Right lobe of liver (tissue), 4 donors: ENCODE data around the gene NFATC3.

ENCODE experiments used
- CTCF ChIP-seq, 4 donors: fragments of 200-600 bp in 3 of 4; fragments of 450-650 bp in 1 of 4; IDR thresholded peaks; one replicate each; pipeline versions ENCODE4 v1.5.1 to v1.8.0; 2016 to 2022; ENCODE audit warnings: antibody characterized with exemption in 4 of 4, mild to moderate bottlenecking in 2 of 4
- POLR2A ChIP-seq: fragments of 450-650 bp; IDR thresholded peaks from one replicate; pipeline ENCODE4 v1.6.1; 2017; ENCODE audit warnings: antibody characterized with exemption, mild to moderate bottlenecking
- donor health status: DM: no; HTN: no; CAD: no.
- donor health status: DM: no; HTN: no; CAD: no.
- donor health status: DM: no; HTN: yes; CAD: no.

DNA sequence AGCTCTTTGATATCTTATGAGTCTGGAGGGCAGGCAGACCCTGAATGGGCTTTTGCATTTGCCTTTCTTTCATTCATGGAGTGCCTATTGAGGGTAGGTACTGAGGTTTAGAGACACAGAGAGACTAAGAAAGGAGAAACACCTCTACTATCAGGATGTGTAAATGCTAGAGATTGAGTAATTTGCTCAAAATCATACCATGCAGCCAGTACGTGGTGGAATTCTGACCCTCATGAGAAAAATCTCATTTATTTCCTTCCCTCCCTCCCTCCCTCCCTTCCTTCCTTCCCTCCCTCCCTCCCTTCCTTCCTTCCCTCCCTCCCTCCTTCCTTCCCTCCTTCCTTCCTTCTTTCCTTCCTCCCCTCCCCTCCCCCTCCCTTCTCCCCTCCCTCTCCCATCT, 18.4 kb upstream of the NFATC3 start:
- TF ChIP-seq CTCF (IDR thresholded peaks at IDR 0.05): no peak
- no peak for TF ChIP-seq POLR2A
